Measurements from ENCODE around the gene OMG.

GRCh38 chr17:31279401-31279800 lies 17.6 kb downstream of the OMG start:
- no peak for TF ChIP-seq CTCF (IDR thresholded peaks at IDR 0.05; ENCODE audit: low read length)
- no peak for TF ChIP-seq EZH2 (IDR thresholded peaks at IDR 0.05; ENCODE audit: borderline replicate concordance, low read length)

Data from OCI-LY1 (cell line).